NCI-H2227 (cell line): ENCODE measurements around the gene ARIH2.

Experiments
- DNase-seq: peaks from one replicate; lab custom pipeline; 2025; ENCODE audit not compliant: unreplicated experiment; lab: John Stamatoyannopoulos, UW

ARIH2 gene

DNA sequence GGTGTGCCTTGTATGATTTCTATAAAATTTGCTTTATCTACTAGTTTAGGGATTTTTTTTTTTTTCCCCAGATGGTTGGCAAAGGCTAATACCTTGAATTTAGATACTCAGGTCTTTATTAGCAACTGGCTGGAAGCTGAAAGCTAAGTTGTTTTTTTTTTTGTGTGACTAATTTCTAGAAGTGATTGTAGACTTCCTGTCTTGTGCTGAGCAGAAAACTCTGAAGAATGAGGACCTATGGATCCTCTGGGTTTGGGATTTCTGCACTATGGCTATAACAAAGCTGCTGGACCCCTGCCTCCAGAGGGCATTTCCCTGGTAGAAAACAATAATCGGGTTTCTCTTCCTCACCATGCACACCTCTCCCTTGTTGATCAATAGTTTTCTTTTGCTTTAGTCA, 10.0 kb downstream of the ARIH2 start:
- DNase-seq = no peak

DNA sequence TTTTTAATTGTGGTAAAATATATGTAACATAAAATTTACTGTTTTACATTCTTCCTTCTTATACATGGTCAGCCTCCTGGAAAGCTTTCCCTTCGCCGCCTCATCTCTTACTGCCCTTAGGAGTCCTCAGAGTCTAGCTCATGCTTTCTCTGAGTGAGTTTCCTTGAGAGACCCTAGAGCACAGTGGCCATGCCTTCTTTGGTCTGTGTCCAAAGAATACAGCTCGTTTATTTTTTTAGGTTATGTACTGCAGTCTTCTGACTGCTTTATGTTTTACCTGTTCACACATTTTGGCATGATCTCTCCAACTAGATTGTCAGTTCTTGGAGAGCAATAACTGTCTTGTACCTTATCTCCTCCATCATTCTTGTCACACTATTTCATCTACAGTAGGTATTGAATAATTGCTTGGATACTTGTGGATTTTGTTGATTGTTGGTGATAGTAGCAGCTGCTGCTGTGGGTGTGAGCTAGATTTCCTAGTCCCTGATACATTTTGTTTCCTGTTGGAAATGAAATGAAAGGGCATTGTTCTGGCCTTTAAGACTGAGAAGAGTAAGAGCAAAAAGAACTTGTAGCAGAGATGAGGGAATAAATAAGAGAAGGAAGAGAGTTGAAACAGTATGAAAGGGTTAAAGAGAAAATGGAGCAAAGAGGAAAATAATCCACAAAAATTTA, 10.9 kb downstream of the ARIH2 start:
- DNase-seq = no peak

DNA sequence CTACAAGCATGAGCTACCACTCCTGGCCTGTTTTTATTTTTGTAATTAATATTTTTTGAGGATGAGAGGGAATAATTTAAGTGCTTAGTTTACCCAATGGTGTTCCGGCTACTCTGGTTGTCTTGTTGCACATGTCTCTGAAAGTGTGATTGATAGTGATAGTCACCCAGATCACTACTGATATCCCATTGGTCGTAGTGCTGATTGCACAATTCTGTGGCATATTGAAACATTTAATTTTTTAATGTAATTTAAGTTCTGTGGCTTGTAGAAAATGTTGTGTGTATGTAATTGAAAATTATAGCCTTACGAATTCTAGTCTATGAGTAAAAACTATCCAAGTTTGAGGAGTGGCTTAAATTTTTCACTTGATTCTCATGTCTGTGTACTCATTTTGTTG, 11.9 kb downstream of the ARIH2 start:
- no peak for DNase-seq

DNA sequence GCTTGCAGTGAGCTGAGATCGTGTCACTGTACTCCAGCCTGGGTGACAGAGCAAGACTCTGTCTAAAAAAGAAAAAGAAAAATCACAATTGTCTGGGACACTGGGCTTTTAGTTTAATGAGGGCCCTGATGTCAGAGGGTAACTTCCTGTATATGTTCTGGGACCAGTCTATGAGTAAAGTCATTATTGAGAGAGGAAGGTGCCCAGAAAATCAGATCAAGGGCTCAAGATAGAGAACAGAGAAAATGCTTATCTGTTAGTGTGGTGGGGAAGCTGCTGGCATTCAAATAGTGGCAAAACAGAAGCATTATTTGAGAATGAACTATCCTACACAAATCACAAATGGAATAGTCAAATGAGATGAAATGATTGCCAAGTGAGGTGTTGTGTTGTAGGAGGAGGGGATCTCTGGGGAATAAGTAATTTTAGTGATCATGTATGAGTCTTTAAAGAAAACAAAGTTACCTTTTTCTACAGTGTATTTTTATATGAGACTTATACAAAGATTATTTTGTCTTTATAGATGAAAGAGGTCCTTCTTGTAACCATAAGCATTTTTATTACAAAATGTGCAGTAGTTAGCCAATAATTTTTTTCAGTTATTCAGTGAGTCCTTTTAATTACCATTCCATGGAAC, 13.4 kb downstream of the ARIH2 start:
- no peak for DNase-seq

DNA sequence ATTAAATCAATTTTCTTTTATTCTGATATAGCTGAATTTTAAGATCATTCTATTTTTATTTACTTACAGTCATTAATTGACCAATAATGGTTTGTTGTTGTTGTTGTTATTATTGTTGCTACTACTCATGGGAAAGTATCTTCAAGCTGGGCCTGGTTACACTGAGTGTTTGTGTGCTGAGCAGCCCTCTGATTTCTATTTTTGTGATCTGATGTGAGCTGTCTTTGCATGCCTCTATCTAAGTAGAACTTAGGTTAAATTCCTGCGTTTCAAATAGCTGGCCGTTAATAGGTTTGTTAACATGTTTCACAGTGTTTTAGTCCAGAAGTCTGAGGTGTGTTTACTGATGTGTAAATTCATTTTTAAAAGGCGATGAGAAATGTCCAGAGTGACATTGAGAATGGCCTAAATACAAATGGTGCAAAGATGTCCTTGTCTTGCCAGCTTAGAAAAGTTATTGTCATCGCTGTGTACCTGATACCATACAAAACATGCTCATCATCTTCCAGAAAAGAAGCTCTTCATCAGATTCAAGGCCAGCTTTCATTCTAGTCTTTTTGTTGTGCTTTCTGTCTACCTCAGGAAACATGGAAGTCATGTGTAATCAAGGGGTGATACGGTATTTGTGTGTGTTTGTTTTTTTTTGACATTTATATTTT, 15.8 kb downstream of the ARIH2 start:
- DNase-seq = no peak

DNA sequence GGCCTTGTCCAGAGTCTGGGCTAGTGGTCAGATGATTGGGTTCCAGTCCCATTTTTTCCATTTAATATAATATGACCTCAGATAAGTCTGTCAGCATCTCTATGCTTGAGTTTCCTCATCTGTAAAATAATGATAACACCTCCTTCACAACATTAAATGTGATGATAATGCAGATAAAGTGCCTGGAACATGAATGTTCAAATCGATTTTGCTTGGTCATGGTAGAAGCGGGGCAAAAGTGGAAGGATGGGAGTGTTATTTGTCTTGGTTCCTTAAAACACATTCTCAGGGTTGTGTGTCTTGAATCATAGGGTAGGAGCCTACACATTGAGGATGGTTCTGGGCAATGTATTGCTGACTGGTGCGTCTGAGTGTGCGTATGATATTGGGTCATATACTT, 16.9 kb downstream of the ARIH2 start:
- no peak for DNase-seq

DNA sequence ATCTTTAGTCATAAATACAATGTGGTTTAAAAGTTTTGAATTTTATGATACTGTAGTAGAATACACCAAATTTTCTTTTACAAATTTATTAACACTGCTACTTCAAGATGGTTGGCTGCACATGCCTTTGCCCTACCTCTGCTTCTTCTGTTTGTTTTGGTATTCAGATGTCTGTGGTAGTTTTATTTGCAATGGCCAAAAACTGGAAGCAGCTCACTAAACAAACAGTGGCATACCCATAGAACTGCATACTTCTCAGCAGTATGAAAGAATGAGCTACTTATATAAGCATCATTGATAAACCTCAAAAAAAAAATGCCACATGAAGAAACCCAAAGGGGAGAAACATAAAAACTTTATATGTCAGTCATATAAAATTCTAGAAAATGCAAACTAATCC, 19.5 kb downstream of the ARIH2 start:
- no peak for DNase-seq

DNA sequence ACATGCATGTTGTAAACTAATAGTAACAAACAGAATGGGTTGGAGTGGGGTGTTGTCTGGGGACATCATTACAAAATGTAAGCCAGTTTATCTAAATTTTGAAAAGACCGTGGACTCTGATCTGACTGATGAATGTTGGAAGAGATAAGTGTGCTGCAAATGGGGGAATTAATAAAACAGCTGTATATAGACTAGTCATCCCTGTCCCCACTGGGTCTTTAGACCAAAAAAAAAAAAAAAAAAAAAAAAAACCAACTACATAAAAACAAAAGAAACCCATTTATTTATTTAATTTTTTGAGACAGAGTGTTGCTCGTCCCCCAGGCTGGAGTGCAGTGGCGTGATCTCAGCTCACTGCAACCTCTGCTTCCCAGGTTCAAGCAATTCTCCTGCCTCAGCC, 20.0 kb downstream of the ARIH2 start:
- DNase-seq = no peak

DNA sequence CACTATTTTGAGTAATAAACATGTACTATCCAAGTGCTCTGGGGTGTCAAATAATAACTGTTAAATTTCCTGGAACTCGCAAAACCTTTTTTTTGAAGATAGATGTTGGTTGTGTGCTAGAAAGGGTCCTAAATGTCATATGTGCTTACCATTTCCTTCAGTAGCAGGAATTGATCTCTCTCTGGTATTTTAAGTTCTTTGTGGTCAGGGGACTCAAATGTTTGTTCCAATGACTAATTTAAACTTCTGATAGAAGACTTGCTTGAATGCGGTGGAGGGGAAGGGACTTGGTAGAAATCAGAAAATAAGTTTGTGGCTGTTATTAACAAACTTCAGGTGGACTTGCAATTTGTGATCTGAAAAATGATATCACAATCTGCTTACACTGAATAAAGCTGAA, 26.8 kb downstream of the ARIH2 start:
- no peak for DNase-seq

DNA sequence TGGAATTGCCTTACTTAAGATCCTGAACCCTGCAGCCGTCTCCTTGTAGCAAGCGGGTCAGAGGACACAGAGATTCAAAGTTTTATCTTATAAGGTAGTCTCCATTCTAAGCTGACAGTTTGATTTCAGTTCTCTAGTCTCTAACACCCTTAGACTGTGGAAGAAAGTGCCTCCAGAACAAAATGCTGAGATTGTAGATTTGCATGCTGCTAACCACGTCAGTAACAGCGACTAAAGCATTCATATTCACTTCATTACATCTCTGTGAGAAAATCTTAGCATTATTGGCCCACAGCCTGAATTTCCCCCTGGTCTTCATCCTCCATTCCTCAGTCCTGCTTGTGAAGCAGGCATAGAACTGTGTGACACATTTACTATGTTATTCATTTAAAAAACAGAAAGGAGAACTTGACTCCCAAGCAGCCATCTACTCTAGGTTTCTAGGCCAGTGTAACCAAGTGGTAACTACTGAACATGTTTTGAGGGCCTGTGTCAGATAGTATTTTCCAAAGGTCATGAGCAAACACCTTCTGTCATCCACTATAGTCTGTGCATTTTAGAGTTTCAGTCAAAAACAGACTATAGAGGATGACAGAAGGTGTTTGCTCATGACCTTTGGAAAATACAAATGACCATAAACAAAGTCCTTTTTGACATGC, 27.4 kb downstream of the ARIH2 start:
- DNase-seq = no peak

DNA sequence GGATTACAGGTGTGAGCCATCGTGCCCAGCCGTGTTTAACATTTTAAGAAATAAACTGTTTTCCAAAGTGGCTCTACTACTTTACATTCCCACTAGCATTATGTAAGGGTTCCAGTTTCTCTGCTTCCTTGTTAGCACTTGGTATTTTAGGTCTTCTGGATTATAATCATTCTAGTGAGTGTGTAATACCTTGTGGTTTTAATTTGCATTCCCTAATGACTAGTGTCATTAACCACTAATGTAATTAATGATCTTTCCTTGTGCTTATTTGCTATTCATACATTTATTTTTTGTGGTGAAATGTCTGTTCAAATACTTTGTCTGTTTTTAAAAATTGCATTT, 30.7 kb downstream of the ARIH2 start:
- DNase-seq = no peak

DNA sequence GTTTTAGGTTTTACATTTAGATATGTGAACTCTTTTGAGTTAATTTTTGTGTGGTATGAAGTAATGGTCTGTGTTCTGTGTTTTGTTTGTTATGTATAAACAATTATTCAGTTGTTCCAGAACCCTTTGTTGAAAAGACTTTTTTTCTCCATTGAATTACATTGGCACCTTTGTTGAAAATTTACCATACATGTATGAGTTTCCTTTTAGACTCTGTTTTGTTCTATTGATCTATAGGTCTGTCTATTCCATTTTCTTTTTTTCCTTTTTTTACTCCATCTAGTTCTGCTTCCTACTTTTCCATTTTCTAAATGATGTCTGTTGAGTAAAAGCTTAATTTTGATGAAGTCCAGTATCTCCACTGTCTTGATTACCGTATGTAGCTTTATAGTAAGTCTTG, 31.4 kb downstream of the ARIH2 start:
- DNase-seq = no peak

DNA sequence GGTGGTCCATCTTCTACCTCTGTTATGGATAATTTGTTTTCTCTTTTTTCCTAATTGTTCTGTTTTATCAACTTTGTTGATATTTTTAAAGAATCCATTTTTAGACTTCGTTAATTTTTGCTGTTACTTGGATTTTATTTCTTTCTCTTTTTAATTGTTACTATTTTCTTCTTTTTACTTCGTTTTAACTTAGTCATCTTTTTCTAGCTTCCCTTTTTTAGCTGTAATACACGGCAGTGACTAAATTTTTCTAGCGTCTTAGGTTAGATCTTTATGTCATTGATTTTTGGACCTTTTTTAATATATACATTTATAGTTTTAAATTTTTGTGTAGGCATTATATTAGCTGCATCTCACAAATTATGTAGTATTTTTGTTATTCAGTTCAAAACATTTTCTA, 33.1 kb downstream of the ARIH2 start:
- DNase-seq = no peak

DNA sequence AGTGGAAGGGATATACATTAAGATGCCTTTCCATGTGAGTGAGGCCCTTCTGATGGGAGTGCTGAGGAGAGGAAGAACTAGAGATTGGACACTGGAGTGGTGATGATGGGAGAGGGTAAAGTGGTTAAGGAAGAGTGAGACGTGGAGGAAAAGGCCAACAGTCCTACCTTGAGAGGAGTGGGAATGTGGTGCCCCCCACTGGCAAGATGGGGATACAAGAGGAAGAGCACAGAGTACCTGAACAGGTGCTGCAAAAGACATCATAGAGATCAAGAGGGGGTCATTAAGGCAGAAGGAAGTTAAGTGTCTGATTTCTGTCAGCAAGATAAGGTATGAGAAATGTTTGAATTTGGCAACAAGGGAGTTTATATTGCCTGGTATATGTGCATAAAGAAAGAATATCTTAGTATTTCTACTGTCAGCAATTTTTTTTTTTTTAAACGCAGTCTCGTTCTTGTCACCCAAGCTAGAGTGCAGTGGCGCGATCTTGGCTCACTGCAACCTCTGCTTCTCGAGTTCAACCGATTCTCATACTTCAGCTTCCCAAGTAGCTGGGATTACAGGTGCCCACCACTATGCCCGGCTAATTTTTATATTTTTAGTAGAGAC, 34.0 kb downstream of the ARIH2 start:
- DNase-seq = no peak

DNA sequence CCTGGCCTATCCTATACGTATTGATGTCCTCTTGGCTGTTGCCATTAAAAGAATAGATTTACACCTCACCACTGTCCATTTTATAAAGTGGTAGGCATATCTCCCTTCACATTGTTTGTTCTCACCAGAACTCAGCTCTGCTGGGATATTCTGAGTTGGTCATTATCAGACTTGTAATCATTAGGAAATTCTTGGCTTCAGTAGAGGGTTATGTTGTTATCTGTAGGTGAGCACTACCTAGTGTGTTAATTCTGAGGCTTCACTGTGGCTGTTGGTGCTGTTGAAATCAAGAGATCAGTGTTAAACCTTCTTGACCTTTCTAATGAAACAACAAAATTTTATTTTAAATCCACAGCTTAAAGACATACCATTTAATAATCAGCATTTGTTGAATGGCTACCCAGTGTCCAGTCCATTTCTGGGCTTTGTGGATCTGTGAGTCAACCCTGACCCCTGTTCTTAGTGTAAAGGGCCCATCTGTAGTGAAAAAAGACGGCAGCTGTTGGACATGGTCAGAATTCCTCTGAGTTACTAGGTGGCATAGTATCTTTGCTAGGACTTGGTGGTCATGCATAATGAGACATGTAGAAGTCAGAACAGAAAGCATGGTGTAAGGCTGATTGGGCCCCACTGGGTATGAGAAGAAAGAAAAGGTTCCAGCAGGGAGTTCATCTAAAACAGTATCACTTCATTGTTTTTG, 38.5 kb downstream of the ARIH2 start:
- DNase-seq = no peak

DNA sequence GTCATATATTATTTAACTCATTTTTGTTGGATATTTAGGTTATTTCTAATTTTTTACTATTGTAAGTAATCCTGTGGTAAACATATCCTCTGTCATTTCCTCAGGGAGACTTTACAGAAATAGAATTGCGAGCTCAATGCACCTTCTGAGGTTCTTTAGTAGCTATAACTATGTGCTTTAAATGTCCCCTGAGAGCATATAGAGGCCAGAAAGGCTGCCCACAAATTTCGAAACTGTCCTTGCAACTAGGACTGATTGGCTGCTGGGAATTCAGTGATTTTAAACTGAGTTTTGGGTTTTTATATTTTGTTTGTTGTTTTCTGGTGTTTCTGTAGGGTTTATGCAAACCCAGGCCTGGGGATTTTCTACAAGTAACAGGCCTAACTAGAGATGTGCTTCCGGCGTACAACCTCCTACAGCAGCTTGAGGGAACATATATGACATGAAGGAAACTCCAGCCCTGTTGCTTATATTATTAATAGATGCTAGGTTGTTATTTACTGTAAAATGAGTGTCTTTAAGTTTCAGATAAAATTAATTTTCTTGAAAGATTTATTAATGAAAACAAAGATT, 42.3 kb downstream of the ARIH2 start:
- DNase-seq = no peak

DNA sequence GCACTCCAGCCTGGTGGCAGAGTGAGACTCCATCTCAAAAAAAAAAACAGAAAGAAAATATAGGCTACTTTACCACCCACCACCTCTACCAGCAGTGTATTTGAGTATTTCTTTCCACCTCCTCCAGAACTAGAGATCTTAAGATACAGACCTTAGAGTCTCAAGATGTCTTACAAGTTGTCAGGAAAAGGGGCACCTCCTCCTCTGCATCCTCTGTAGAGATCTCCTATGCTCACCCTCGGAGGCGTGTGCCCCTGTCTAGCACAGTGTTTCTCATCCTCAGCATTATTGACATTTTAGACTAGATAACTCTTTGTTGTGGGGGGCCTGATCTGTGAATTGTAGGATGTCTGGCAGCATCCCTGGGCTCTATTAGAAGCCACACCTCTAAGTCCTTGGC, 43.7 kb downstream of the ARIH2 start:
- DNase-seq = no peak

DNA sequence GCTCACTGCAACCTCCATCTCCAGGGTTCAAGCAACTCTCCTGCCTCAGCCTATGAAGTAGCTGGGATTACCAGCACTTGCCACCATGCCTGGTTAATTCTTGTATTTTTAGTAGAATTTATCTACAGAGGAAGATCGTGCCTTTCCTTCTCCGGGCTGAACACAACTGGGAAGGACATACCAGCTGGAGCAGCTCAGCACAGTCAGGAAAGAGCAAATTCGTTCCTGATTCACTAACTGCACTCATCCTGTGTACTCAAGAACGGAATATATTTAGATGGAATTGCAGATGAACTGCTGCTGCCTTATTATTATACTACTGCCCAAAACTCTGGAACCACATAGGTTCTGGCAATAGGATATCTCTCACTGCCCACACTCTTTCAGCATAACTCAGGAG, 44.3 kb downstream of the ARIH2 start:
- no peak for DNase-seq

DNA sequence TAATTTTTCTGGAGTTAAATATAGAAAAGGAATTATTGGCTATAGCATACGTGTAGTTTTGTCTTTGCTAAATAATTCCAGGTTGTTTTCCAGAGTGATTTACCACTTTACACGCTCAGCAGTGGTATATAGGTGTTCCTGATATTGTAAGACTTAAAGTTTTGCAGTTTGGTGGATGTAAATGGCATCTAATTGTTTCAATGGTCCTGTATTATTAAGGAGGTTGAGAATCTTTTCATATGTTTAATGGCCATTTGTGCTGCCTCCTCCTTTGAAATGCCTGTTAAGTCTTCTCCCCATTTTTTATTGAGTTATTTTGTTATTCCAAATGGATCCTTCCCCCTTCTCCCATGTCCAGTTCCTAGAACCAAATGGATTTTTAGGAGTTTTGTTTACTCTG, 44.9 kb downstream of the ARIH2 start:
- no peak for DNase-seq

DNA sequence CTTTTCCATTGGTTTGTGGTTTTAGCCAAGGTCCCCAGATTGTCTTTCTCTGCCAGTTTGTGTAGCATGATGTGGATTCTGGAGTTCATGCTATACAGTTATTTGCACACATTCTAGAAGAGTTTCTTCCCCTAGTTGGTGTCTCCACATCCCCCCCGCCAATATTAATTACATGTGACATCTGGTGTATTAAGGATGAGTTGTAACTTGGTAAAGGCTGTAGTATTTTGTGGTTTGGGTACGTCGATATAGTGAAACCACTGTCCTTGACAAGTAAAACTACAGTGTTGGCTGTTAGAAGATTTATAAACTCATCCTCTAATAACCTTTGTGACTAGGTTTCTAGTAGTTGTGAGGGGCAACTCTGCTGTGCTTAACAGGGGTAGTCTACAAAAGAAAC, 47.7 kb downstream of the ARIH2 start:
- DNase-seq = no peak

DNA sequence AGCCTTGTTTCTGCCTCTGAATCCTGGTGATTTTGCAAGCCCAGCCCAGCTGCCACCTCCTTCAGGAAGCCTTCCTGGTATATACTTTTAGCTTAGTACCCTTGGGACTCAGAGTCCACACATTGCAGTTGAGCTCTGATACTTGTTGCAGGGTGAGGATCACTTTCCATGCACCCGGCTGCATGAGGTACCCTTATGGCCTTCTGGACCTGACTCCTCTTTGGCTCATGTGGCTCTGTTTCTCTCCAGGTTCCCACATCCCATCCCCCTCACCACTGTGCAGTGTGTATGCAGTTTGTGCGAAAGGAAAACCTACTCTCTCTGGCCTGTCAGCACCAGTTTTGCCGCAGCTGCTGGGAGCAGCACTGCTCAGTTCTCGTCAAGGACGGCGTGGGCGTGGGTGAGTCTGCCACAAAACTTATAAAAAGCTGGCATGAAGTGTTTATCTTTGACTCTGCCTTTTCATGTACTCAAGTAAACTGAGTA, 48.3 kb downstream of the ARIH2 start:
- no peak for DNase-seq
